HG02759 (cell line): Measurements from ENCODE around the gene B4GALT2.

Experiments used
- ATAC-seq: cut with Tn5 transposase; IDR thresholded peaks from one replicate; pipeline ENCODE4 v1.9.1; 2021; ENCODE audit warnings: mild to moderate bottlenecking, moderate library complexity; ENCODE audit not compliant: unreplicated experiment

The B4GALT2 gene

DNA sequence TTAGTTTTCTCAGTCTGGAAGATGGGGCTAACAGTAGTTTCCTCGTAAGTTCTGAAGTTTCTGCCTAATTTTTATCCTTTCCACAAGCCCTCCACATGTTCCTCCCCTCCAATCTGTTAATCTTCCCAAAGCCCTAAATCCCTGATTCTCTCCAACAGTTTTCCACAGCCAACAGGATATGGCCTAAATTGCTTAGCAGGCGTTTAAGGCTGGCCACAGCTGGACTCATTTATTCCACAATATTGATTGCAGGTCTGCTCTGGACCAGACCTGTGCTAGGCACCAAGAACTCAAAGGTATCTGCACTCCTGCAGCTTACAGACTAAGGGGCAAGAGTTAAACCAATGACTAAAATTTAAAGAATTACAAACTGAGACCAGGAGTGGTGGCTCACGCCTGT, 48.3 kb downstream of the B4GALT2 start:
- no peak for ATAC-seq

DNA sequence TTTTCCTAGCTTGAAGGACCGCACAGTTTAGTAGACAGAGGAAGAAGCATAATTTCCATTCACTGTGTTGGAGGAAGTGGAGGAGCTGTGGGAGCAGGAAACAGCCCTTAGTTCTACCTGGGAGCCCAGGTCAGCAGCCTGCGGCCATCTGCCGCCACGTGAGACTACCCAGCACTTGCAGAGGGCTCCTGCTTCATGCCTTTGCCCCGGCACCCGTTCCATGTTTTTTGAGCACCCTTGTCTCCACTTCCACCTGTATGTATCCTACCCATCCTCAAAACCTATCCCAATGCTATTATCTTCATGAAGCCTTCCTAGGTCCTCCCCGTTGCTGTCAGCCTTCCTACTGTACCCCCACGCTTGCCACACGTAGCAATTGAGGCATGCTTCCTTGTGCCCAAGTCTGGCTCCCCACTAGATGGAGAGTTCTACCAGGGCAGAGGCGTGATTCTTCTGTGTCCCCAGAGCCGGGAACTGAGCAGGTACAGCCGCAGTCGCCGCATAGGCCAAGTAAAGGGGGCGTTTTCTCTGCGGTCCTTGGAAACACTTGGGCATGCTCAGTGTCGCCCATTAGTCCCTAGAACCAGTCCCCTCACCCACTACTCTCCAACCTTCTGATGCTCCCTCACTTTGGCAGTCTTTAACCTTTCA, 50.4 kb downstream of the B4GALT2 start:
- peak; percentile 9 for ATAC-seq

DNA sequence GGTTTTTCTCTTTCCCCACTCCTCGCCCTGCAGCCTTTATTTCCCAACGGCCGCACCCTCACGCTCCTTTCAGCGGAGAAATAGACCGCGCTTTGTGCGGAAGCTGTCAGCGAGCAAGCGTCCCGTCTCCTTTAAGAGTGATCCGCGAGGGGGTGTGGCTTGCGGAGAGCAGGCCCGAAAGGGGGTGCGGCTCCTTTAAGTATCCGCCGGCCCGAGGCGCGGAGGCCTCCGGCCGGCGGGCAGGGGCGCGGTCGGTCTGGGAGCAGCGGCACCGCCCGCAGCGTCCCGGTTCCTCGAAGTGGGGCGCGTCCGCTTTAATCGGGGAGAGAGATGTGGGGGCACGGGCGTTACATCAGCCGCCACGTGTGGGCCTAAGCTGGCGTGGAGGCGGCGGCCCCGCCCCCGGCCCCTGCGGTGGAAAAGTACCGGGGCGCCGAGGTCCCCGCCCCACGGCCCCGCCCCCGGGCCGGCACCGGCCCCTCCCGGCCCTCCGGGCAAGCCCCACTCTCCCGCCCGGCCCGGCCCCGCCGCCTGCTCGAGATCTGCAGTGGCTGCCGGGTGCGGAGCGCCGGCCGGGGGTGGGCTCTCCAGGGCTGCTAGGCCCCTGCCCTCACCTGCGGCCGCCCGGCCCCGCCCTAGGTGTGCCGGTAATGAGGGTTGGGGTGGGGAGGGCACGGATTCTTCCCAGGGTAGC, 51.0 kb downstream of the B4GALT2 start:
- ATAC-seq: peak; percentile 80

DNA sequence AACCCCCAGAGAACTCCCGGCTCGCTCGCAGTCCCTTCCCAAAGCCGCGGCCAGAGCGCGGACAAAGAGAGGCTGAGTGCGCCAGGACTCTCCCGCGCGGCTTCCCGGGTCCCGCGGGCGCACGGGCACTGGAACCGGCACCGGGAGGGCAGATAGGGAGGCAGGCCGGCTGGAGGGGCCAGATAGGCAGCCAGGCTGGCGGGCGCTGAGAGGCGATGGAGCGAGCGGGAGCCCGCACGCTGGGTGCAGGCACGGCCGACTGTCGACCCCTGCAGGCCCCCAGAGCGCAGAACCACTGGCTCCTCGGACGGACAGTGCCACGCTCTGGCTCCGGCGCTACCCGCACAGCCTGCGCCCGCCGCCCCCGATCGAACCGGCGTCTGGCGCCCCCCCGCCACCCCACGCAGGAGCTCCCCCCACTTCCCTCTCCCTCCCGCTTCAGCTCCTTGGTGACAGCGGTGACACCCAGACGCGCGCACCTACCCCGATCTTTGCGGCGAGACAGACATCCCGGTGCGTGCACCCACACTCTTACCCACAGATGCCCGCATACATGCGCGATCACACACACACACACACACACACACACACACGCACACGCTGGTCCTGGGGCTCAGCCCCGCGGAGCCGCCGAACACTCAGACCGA, 51.7 kb downstream of the B4GALT2 start:
- peak; percentile 37 for ATAC-seq

DNA sequence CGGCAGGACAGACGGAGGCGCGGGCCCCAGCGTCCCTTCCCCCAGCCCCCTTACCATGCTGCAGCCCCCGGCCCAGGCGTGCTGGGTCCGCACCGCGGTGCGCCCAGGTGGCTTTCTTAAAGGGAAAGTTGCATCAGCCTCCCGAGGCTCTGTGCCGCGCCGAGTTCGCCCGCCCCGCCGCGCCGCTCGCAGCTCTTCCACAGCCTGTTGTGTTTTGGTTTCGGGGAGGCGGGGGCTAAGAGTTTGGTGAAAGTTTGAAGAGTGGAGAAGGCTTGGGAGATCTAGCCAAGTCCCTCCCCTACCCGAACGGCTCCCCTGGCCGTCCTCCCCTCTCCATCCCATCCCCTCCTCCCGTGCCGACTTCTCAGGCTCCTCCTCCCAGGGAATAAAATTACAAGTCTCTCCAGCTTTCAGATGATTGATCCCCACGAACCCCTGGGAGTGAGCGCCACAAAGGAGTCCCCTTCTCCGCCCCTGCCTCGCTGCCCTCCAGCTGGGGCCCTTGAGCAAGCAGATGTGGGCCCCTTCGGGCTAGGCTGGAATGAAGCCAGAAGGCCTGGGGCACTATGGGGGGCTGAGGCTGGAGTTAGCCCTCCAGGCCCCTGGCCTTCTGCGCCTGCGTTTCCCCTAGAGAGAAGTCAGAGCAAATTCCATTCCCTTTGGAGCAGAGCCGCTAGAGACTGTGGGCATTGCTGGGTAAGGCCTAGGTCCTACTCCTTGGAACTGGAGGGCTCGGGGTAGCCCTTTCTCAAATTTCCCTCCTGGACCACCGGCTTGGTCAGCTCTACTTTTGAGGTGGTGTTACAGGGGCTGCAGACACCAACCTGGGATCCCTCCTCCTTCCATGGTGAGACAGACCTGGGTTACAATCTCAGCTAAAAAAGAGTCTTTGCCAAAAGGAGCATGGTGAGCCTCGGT, 52.5 kb downstream of the B4GALT2 start, which contains the start of gene SLC6A9:
SLC6A9 (minus strand) TSS at position 211 of the 918 bp plus-strand sequence. CDS start 7,185 bp downstream, outside the sequence.
- no peak for ATAC-seq

DNA sequence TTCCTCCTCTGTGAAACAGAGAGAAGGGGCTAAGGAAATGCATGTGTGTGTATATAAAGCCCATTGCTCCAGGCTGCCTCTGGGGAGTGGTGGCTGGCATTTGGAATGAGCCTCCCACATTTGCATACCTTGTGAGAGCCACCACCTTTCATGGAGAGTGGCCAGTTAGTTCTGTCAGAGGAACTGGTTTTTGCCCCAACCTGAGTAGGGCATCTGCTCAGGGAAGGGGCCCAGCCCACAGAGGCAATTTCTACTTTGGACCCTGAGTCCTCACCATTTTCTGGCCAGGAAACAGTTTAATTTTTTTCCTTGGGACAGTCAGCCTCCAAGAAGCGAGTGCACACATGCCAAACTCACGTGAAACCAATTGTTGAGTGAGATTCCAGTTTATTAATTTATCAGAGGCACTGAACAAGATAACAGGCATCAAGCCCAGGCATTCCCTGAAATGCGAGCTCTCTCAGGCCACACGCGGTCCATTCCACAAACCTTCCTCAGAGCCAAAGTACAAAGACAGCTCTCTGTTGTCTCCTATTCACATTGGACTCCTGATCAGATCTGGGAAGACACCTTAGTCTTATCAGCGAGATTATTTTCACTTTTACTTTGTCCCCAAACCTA, 53.3 kb downstream of the B4GALT2 start:
- ATAC-seq: no peak

DNA sequence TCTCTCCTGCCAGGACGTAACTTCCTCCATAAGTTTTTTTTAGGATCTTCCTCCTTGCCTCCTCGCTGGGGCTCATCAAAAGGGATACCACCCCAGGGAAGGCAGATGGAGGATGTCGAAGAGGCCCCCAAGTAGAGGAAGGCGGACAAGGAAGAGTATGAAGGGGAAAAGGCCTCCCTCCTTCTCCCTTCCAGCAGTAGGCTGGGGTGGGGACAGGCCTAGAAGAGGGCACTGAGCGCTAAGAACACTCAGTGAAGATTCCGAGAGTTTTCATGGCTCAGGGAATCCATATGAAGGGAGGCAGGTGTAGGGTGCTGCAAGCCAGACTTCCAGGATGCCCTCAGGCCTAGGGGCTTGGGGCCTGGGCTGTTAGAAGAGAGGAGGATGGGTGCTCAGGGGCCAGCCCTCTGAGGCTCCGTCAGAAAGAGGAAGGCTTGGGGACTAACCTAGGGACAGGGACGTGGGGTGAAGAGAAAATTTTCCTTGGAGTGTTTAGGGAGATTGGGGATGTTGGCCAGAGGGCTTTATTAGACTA, 54.1 kb downstream of the B4GALT2 start:
- no peak for ATAC-seq

DNA sequence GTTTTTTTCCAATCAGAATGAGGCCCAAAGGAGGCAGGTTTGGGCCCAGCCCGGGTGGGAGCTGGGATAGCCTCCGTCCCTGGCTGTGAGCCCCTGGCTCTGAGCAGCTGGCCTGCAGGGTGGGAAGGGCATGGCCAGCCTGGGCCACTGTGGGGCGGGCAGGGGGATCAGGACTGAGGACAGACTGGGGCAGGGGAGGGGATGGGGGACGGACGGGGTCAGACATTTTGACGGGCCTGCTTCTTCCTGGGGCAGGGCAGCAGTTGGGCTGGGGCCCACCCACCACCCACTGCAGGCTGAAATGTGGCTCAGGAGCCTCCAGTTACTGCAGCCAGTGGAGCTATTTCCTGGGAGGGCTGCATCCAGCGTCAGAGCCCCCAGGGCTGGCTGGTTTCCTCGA, 54.7 kb downstream of the B4GALT2 start:
- ATAC-seq: no peak

DNA sequence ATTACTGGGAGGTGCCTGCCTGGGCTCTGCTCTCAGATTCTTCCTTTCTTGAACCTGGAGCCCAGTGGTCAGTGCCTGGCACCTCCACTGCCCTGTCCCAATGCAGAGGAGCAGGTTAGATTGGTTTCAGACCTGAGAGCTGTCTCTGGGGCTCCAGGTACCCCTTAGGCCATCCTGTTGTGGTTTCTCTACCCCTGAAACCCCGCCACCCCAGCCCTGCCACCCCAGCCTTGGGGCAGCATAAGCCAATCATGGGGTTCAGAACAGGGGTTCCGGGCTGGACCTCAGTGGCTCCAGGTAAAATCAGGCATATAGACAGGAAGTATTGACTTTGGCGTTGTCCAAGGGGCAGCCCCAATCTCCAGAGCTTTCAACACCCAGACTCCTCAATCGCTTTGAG, 55.4 kb downstream of the B4GALT2 start:
- ATAC-seq: no peak

DNA sequence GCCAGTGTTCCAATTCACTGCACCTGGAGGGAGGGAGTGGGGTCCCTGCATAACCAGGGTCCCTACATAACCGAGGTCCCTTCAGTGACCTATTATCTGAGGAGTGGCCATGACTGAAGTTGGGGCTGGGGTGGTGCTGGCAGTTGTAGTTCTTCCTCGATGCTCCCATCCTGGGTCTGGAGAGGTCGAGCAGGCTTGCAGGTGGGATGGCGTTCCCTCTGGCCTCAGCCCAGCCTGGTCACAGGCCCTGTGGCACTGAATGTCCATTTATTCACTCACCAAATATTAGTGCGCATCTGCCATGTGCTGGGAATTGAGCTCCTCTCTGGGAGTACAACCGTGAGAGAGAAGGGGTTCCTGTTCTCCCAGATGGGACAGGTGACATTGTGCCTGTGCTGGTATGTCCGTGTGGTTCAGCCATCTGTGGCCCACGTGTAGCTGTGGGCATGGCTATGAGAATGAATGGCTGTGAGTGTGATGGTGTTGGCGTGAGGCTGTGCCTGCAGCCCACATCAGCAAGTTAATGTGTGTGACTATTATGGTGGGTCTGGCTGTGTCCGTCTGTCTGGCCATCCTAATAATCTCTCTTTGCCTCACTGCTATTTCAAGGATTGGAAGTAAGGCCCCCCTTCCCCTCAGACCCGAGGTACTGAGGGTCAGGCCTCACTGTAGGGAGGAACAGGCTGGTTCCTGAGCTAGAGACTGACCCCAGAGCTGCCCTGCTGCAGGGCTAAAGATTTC, 56.1 kb downstream of the B4GALT2 start:
- ATAC-seq: no peak

DNA sequence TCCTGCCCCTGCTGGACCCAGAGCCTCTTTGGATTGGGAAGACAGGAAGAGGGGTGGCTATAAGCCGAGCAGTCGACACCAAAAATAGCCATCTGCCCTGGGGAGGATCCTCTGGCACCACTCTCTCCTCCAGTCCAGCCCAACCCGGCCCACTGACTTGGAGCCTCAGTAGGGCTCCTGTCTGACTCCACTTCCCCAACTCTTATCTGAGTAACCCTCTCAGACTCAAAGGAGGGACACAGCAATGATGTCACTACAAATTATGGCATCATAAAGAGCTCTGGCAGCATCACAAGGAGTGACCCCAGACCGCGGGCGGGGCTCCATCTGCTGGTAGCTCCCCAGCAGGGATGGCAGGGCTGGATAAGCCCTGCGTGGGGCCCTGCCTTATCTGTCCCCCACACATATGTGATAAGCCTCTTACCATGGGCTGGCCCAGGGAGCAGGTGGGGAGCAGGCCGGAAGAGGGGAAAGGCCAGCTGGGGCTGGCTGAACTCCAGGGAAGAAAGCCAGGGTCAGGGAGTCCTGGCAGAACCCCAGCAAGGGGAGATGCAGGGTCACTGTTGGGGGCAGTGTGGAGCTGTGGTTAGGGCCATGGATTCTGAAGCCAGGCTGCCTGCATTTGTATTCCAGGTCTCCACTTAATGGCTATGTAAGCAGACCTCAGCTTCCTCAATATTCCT, 56.9 kb downstream of the B4GALT2 start:
- no peak for ATAC-seq

DNA sequence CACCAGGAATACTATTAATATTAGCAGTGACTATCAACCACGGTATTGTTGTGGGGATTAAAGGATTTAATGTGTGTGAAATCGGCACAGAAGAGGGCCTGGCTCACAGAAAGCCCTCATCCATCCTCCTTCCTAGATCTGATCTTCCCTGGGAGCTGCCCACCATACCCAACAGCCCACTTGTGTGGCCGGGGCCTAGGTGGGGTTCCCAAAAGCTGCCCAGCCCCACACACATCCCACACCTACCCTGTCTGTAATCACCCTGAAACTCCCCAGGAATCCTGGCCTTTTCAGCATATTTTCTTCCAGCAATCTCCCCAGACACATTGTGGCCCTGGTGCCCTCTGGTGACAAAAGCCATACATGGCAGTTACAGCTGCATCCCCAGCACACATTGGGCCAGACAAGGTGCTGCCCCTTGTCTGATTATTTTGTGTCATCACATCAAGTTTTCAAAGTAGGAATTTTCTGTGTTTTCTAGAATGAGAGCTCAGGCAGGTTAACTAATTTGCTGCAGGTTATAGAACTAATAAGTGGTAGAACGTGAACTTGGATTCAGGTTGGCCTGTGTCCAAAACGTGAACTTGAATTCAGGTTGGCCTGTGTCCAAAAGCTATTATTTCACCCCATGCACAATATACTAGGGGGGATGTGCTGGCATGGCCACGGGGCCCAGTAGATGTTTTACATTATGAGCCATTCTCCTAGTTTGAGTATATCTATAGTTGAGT, 57.6 kb downstream of the B4GALT2 start:
- no peak for ATAC-seq

DNA sequence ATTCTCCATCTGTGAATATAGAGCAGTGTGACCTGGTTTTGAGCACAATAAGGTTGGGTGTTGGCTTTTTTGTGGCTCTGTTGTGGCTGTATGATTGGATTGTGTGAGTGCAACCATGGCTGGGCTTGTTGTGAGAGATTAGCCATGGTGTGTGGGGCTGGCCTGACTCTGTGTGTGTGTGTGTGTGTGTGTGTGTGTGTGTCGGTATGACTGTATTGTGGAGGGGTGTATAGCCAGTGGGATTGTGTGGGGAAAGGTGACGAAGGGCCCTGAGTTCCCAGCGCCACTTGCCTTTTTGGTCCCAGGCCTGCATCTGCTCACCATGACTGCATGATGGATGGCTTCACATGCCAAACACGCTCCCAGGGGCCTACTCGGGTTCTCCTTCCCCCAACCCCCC, 58.1 kb downstream of the B4GALT2 start:
- no peak for ATAC-seq

DNA sequence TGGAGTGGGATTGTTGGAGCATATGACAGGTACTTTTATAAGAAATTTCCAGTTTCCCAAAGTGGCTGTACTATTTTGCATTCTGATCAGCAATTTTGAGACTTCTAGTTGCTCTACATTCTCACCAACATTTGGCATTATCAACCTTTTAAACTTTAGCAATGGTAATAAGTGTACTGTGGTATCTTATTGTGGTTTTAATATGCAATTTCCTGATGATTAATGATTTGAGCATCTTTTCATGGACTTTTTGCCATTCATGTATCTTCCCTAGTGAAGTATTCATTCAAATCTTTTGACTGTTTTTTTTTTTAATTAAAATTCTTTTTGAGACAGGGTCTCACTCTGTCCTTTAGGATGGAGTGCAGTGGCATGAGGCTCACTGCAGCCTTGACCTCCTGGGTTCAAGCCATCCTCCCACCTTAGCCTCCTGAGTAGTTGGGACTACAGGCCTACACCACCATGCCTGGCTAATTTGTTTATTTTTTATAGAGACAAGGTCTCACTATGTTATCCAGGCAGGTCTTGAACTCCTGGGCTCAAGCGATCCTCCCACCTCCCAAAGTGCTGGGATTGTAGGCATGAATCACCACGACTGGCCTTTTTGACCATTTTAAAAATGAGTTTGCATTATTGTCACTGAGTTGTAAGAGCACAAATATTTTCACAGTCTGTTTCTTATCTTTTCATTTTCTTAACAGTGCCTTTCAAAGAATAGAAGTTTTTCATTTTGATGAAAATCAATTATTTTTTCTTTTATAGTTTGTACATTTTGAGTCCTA, 60.1 kb downstream of the B4GALT2 start:
- no peak for ATAC-seq

DNA sequence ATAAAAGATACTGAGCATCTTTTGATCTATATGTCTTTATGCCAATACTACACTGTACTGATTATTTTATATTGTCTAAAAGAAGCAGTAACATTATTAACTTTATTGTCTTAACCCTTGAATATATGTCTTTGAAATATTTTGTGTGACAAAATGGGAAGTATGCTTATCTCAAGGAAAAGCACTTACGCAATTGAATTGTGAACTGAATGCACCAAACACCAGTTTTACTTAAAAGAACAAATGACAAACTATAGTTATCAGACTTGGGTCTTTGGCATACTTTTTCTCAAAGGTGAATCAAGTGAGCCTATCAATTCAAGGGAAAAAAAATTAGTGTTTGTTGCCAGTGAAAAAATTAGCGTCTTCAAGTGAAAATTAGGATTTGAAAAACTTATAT, 61.4 kb downstream of the B4GALT2 start:
- no peak for ATAC-seq
